Peyer's patch (tissue), 4 donors: ENCODE data around the gene CADPS2. TPM values are rescaled to one million over a fixed set of nuclear protein-coding genes. Genes with fewer than 3 reads are reported as not detected.

Experiments used
- DNase-seq, 3 donors: peaks; one replicate each; pipeline ENCODE4 v3.0.0-alpha.2; 2017 to 2019
- H3K27ac ChIP-seq, 4 donors: fragments of 200-600 bp; sonication (generic); one replicate each; pipeline ENCODE4 v1.5.1; 2016 to 2019
- H3K27me3 ChIP-seq, 2 donors: fragments of 200-600 bp; sonication (generic); one replicate each; pipeline ENCODE4 v1.5.1; 2019
- H3K36me3 ChIP-seq, 3 donors: fragments of 200-600 bp; sonication (generic); one replicate each; pipeline ENCODE4 v1.5.1; 2016 to 2019
- H3K4me1 ChIP-seq, 4 donors: fragments of 200-600 bp; sonication (generic); one replicate each; pipeline ENCODE4 v1.5.1; 2016 to 2019
- H3K4me3 ChIP-seq, 4 donors: fragments of 200-600 bp; sonication (generic); 1 replicate in 3 of 4; 2 replicates in 1 of 4; pipeline ENCODE4 v1.5.1; 2016 to 2019; ENCODE audit warnings: mild to moderate bottlenecking in 1 of 4
- H3K9me3 ChIP-seq, 4 donors: fragments of 200-600 bp; sonication (generic); one replicate each; pipeline ENCODE4 v1.5.1; 2016 to 2019; ENCODE audit warnings: mild to moderate bottlenecking in 1 of 4
- CTCF ChIP-seq, 6 experiments: fragments of 450-650 bp in 4 of 6; fragments of 200-600 bp in 2 of 6; sonication (generic) in 1 of 6; IDR thresholded peaks; one replicate each; pipeline ENCODE4 v1.5.1; 2017 to 2019; ENCODE audit warnings: antibody characterized with exemption in 6 of 6, mild to moderate bottlenecking in 3 of 6, moderate library complexity in 1 of 6
- POLR2A ChIP-seq, 2 donors: fragments of 450-650 bp; IDR thresholded peaks; one replicate each; pipeline ENCODE4 v1.5.1; 2017; ENCODE audit warnings: antibody characterized with exemption in 2 of 2, mild to moderate bottlenecking in 2 of 2, moderate library complexity in 2 of 2
- total RNA-seq, 4 donors: library from RNA; depleted of rRNA; stranded (reverse); fragments of >200 nt; gene quantifications; one replicate each; pipeline ENCODE4 v1.1.0, GENCODE V29; 2016

The CADPS2 gene
- total RNA-seq, 4 donors from 2014 or later = 11.4 to 21.5 (median 16.5) TPM

- Histone ChIP-seq H3K36me3 (no peaks in the 10 kb centered on the region), H3K27ac (no peak overlapping the region), H3K4me3 (no peak overlapping the region), H3K9me3 (no peaks in the 10 kb centered on the region), H3K4me1 (no peaks in the 10 kb centered on the region), H3K27me3 (no peaks in the 10 kb centered on the region)
- no peak for DNase-seq
- TF ChIP-seq CTCF (IDR thresholded peaks at IDR 0.05) (no peak), POLR2A (IDR thresholded peaks at IDR 0.05) (no peak)
Observed at GRCh38 chr7:122672536-122672935, 213.7 kb downstream of the CADPS2 start.

- Histone ChIP-seq H3K4me3 (no peak overlapping the region), H3K27me3 (no peaks in the 10 kb centered on the region), H3K36me3 (no peaks in the 10 kb centered on the region), H3K4me1 (no peaks in the 10 kb centered on the region), H3K9me3 (no peaks in the 10 kb centered on the region), H3K27ac (no peak overlapping the region)
- DNase-seq = no peak
- TF ChIP-seq POLR2A (IDR thresholded peaks at IDR 0.05) (no peak), CTCF (IDR thresholded peaks at IDR 0.05) (no peak)
Observed at GRCh38 chr7:122663733-122664132, 222.5 kb downstream of the CADPS2 start.

- Histone ChIP-seq H3K4me3 (no peak overlapping the region), H3K27ac (no peak overlapping the region), H3K9me3 (no peaks in the 10 kb centered on the region), H3K27me3 (no peaks in the 10 kb centered on the region), H3K36me3 (no peaks in the 10 kb centered on the region), H3K4me1 (no peaks in the 10 kb centered on the region)
- TF ChIP-seq CTCF (IDR thresholded peaks at IDR 0.05) (no peak), POLR2A (IDR thresholded peaks at IDR 0.05) (no peak)
- no peak for DNase-seq
Observed at GRCh38 chr7:122658856-122659255, 227.4 kb downstream of the CADPS2 start.

- no peaks in the 10 kb centered on the region for H3K36me3 ChIP-seq
- no peaks in the 10 kb centered on the region for H3K27me3 ChIP-seq
- no peak overlapping the region for H3K27ac ChIP-seq
- no peaks in the 10 kb centered on the region for H3K4me1 ChIP-seq
- TF ChIP-seq POLR2A (IDR thresholded peaks at IDR 0.05) = no peak
- TF ChIP-seq CTCF (IDR thresholded peaks at IDR 0.05) = no peak
- no peaks in the 10 kb centered on the region for H3K9me3 ChIP-seq
- no peak overlapping the region for H3K4me3 ChIP-seq
- no peak for DNase-seq
Observed at GRCh38 chr7:122653685-122654084, 232.6 kb downstream of the CADPS2 start.

- Histone ChIP-seq H3K4me1 (no peaks in the 10 kb centered on the region), H3K4me3 (no peak overlapping the region), H3K9me3 (no peaks in the 10 kb centered on the region), H3K36me3 (no peaks in the 10 kb centered on the region), H3K27ac (no peak overlapping the region), H3K27me3 (no peaks in the 10 kb centered on the region)
- TF ChIP-seq POLR2A (IDR thresholded peaks at IDR 0.05) = no peak
- TF ChIP-seq CTCF (IDR thresholded peaks at IDR 0.05) = no peak
- no peak for DNase-seq
Observed at GRCh38 chr7:122652876-122653275, 233.4 kb downstream of the CADPS2 start.

GRCh38 chr7:122651451-122651850, 234.8 kb downstream of the CADPS2 start:
- Histone ChIP-seq H3K27ac (no peak overlapping the region), H3K27me3 (no peaks in the 10 kb centered on the region), H3K4me3 (no peak overlapping the region), H3K36me3 (no peaks in the 10 kb centered on the region), H3K9me3 (no peaks in the 10 kb centered on the region), H3K4me1 (no peaks in the 10 kb centered on the region)
- DNase-seq = no peak
- TF ChIP-seq CTCF (IDR thresholded peaks at IDR 0.05) = no peak
- TF ChIP-seq POLR2A (IDR thresholded peaks at IDR 0.05) = no peak
